Neural progenitor cell (in vitro differentiated cells): ENCODE results near the gene PAPPA2.

Source experiments
- CTCF ChIP-seq: fragments of 200-600 bp; sonication (generic); IDR thresholded peaks from 2 replicates; pipeline ENCODE4 v1.5.1; 2017; ENCODE audit warnings: antibody characterized with exemption, mild to moderate bottlenecking
- EZH2 ChIP-seq: fragments of 200-600 bp; sonication (generic); IDR thresholded peaks from 2 replicates; pipeline ENCODE4 v1.6.1; 2017; ENCODE audit warnings: antibody characterized with exemption, mild to moderate bottlenecking, moderate library complexity
- EZH2phosphoT487 ChIP-seq: fragments of 200-600 bp; sonication (generic); IDR thresholded peaks from 2 replicates; pipeline ENCODE4 v1.6.1; 2017; ENCODE audit warnings: antibody characterized with exemption

GRCh38 chr1:176884911-176885310, 421.9 kb downstream of the PAPPA2 start:
- TF ChIP-seq EZH2 (no peak), CTCF (no peak), EZH2phosphoT487 (no peak)
